SH-SY5Y (cell line): ENCODE measurements around the gene ESRP2.

ENCODE experiments used
- GATA2 ChIP-seq: IDR thresholded peaks from 2 replicates; pipeline ENCODE4 v1.6.1; 2011; ENCODE audit warnings: mild to moderate bottlenecking, low read depth, low read length
- GATA3 ChIP-seq: IDR thresholded peaks from 2 replicates; pipeline ENCODE4 v1.6.1; 2011; ENCODE audit warnings: low read depth, mild to moderate bottlenecking, low read length, moderate library complexity

- TF ChIP-seq GATA2 = no peak
- no peak for TF ChIP-seq GATA3
These were observed 45.6 kb upstream of the ESRP2 start for GRCh38 chr16:68281368-68282063.
